ENCODE measurements around the gene PROM1.

The PROM1 gene

GRCh38 chr4:16023776-16024408 is 59.9 kb downstream of the PROM1 start:
- DNase-seq: no peak

DNA sequence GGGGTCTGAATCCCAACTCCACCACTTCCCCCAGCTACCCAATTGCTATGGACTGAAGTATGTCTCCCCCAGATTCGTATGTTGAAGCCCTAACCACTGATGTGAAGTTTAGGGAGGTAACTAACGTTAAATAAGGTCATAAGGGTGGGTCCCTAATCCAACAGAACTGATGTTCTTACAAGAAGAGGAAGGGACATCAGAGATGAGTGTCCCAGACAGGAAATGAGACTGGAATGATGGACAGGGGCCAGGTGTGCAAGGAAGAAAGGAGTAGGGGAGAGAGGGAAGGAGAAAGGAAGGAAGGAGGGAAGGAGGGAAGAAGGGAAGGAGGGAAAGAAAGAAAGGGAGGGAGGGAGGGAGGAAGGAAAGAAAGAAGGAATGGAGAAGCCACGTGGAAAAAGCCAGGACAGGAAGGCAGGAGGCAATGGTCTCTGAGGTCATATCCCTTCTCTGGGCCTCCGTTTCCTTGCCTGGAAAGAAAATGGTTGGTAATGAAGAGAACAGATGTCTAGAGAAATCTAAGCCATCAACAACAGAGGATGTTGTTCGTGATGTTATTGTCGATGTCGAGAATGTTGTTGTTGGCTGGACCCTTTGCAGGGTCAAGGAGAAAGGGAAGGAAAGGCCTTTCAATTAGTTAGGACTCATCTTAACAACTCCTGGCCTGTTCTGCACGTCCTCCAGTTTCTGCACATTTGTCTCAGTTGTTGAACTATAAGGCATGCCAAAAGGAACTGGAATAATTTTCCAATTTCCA is 61.8 kb downstream of the PROM1 start:
- no peak for DNase-seq

- DNase-seq: no peak
Observed at GRCh38 chr4:16019649-16020048, 64.2 kb downstream of the PROM1 start.

DNA sequence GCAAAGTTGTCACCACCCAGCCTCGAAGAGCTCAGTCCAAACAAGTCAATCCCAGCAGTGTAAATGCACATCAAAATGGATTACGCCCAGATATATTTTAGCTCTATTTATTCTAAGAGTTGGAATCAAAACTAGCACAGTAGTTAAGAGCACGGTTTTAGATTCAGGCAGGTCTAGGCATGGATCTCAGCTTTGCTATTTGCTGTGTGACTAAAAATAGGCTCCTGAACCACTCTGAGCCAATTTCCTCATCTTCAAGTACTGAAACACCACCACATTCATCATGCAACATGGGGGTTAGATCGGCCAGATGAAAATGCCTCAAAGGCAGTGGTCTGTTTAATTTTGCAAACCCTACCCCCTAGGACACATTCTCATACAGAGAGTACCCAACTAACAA is 65.0 kb downstream of the PROM1 start:
- no peak for DNase-seq

- DNase-seq: no peak
Observed at GRCh38 chr4:16018061-16018676, 65.7 kb downstream of the PROM1 start.

DNA sequence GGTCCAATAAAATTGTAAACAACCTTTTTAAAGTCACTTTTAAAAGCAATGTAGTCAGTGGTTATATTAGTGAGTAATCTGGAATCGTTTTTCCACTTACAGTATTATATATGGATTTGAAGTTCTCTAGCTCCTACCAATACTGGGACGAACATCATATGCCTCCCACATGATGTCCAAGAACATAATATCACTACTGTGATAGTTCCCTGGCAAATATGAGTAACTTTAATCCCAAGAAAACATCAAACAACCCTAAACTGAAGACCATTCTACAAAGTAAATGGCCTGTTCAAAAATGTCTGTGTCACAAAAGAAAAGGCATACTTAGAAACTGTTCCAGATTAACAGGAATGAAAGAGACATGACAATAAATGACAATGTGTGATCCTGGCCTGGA is 67.3 kb downstream of the PROM1 start:
- DNase-seq: no peak

- no peak for DNase-seq
Observed at GRCh38 chr4:16011173-16011572, 72.7 kb downstream of the PROM1 start.

DNA sequence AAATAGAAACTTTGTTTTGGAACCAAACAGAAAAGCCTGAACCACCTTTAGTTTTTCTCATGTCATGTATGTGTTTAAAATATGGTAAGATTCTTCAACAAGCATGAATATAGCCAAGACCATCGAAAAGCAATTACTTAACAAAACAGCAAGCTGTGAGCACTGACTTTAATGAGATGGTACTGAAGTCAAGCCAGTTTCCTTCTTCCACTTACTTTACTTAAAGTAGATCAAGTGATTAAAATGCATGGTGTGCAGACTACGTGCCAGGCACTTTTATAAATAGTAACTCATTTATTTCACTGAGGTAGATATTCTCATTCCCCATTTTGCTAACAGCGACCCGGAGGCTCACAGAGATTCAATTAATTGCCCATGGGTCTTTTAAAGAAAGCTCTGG is 74.7 kb downstream of the PROM1 start:
- DNase-seq: no peak

DNA sequence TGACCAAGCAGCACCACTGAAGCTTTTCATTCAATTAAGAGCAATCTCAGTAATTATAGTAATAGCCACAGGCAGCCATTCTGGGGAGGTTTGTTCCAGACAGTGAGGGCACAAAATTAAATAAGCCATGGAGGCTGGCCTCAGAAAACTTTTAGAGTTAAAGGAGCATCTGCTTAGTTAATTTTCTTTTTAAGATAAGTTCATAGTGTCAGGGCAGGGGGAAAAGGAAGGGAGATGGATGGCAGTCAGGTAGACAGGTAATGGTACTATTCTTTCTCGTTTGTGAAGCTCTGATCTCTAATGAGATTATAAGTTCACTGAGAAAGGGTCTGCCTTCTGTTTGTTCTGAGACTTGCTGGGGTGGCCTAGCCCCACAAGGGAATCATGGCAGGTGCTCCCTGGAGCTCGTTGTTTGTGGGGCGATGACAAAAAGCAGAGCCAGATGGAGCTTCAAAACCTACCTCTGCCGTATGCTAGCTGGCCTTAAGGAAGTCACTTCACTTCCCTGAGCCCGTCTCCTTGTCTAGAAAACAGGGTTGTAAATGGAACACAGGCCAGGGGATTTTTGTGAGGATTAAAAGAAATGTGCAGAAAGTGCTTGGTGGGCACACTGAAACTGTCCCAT is 76.2 kb downstream of the PROM1 start:
- DNase-seq: no peak

- no peak for DNase-seq
Observed at GRCh38 chr4:16006771-16007446, 76.9 kb downstream of the PROM1 start.

- no peak for DNase-seq
Observed at GRCh38 chr4:16005676-16006075, 78.1 kb downstream of the PROM1 start.

- peak; percentile 59 for DNase-seq
Observed at GRCh38 chr4:16001484-16001858, 82.4 kb downstream of the PROM1 start.

DNA sequence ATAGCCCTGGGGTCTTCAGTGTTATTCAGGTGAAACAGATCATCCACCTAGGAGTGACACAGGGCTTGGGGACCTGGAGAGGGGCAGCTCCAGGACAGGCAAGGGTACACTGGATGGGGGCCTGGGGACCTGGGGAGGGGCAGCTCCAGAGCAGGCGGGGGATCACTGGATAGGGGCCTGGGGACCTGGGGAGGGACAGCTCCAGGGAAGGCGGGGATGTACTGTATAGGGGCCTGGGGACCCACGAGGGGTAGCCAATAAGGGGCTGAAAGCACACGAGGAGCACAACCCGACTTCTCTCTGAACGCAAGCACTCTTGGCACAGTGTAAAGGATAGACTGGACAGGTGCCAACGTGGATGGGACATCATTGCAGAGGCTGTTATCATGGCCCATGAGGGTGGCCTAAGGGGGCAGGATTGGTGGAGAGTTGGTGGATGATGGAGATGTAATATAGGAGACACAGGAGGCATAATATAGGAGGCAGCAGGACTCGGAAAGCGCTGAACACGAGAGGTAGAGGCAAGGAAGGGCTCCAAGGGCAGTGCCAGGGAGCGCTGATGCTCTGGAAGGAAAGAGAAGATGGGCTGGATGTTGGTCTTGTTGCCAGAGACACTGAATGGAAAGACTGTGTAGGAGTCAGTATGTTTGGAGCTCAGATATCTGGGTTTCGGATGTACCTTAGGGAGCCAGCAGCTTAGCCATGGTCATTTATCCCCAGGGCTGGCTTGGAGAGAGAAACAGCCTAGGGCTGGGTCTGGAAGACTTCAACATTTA is 82.9 kb downstream of the PROM1 start:
- no peak for DNase-seq

DNA sequence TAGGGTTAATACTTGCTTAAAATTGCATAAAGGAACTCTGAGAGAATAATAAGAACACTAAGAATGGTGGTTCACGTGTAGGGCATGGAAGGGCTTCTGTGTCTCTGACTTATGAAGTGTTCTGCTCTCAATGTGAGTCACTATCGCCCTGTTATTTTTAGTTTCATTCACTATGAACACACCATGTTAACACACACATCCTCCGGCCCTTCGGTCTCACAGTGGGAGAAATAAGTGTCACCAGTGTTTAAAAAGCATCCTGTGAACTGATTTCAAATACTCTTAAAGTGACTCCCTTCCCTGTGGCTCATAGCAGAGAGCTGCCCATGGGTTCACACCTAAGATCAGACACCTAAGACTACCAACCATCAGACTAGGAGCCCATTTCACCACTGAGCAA is 87.0 kb downstream of the PROM1 start:
- no peak for DNase-seq

DNA sequence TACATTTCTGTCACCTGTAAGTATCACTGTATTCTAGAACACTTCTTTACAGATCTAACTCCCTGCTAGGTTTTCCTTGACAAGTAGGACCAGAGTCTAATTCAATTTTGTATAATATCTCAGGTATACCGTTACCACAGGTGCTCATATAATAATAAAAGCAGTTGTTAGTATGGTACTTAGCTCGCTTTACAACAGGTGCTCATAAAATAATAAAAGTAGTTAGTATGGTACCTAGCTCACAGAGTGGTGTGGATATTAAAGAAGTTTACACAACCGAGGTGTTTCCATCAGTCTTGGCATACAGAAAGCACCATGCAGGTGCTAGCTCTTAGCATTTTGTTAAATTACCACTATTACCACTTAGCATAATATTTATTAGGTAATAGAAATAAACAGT is 88.0 kb downstream of the PROM1 start:
- DNase-seq: no peak

- DNase-seq: no peak
Observed at GRCh38 chr4:15992167-15992485, 91.7 kb downstream of the PROM1 start.

DNA sequence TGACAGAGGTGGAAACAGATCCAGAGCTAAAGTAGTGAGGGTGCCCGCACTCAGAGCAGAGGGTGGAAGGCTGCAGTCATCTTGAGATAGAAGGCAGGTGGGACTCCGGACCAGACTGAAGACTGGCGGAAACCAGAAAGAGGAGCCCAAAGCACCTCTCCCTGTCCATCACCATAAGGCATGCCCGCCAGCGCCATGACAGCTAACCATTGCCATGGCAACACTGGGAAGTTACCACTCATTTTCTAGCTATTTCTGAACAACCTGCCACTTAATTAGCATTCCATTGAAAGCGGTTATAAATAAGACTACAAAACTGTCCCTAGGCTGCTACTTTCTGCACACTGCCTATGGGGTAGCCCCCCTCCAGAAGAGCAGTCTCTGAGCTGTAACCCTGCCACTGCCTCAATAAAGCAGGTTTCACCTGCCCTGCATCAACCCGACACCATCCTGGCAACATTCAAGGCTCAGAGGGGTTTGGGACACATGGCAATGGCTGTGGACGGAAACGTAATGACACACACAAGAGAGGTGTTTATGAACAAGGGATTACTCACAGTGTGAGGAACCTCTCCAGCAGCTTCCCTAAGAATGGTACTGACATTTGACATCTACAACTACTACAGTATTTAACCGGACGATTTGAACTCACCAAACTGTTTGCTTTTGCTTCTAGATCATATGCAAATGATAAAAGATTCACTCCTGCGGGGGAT is 93.1 kb downstream of the PROM1 start:
- DNase-seq: no peak

DNA sequence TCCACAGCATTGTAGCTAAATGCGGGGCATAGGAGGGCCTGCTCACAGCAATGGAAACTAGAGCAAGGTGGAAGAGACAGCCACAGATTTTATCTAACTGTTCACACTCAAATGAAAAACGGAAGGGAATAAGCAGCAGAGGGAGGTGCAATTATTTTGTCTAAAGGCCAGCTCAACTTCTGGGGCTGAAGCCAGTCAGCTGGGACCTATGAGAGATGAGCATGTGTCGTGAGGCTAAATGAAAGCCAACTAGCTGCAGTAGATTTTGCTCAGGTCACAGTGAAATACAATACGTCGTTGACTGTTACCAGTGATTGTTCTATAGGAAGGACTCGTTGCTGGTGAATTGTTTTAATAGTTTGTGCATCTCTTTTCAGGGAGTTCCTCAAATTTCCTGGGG is 94.4 kb downstream of the PROM1 start:
- no peak for DNase-seq

DNA sequence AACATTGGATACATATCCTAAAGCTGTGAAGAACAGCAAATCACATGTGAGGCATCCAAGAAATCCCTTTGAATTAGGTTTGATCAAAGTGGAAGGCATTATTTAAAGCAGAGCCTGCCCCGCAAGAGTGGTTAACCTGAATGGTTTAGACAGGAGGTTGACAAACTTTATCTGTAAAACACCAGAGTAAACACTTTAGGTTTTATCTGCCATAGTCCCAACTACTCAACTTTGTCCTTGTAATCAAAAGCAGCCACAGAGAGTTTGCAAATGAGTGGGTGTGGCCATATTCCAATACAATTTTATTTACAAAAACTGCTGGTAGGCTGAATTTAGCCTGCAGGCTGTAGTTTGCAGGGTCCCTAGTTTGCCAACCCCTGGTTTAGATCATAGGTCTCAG is 95.6 kb downstream of the PROM1 start:
- DNase-seq: no peak

DNA sequence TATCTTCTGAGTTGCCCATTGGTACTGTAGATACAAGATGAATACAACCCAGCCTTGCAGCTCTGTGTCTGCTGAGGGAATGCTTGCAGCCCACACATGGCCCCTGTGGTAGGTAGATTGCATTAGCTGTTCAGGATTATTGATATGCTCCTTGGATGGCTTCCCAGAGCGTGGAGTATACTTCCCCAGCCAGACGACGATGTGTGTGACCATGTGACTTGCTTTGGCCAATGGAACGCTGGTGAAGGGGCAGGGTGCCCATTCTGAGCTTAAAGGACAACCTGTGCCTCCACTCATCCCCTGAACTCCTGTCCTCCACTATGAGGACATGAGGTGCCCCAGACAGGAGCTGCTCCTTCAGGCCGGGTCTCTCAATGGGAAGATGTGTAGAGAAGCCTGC is 96.9 kb downstream of the PROM1 start:
- no peak for DNase-seq

DNA sequence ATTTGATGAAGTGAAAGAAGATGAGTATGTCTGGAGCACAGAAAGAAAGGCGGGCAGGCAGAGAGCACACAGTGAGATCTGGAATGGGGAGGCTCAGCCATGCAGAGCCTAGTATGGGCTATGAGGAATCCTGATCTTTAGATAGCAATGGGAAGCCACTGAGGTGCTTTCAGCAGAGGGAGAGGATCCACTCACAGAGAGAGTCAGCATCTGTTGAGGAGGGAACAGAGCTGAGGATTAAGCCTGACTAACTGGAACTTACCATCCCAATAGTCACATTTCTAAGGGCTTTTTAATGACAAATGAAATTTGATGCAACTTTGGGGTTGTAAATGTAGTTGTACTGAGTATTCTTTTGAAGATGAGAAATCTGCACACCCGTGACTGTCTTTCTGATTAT is 100.2 kb downstream of the PROM1 start:
- no peak for DNase-seq
